Upper lobe of right lung (tissue), 1 donor: ENCODE measurements around the gene GASK1A. TPM values are rescaled to one million over a fixed set of nuclear protein-coding genes. Genes with fewer than 3 reads are reported as not detected.

Experiments
- ATAC-seq: fragments of 200-7000 bp; cut with Tn5 transposase; one replicate; pipeline ENCODE4 v1.9.1; 2020; ENCODE audit warnings: mild to moderate bottlenecking, moderate library complexity
- DNase-seq: peaks from one replicate; pipeline ENCODE4 v3.0.0-alpha.2; 2020
- H3K27ac ChIP-seq: fragments of 200-600 bp; one replicate; pipeline ENCODE4 v1.8.0; 2022
- H3K27me3 ChIP-seq: fragments of 200-600 bp; one replicate; pipeline ENCODE4 v1.8.0; 2022; ENCODE audit warnings: mild to moderate bottlenecking
- H3K36me3 ChIP-seq: fragments of 200-600 bp; one replicate; pipeline ENCODE4 v1.8.0; 2022
- H3K4me1 ChIP-seq: fragments of 200-600 bp; one replicate; pipeline ENCODE4 v1.8.0; 2022
- H3K4me3 ChIP-seq: fragments of 200-600 bp; one replicate; pipeline ENCODE4 v1.8.0; 2022; ENCODE audit warnings: mild to moderate bottlenecking
- H3K9me3 ChIP-seq: fragments of 200-600 bp; one replicate; pipeline ENCODE4 v1.8.0; 2022
- CTCF ChIP-seq: fragments of 200-600 bp; IDR thresholded peaks from one replicate; pipeline ENCODE4 v1.8.0; 2022; ENCODE audit warnings: antibody characterized with exemption
- intact Hi-C: fragments of 100-400 bp; cut with DNase I; formaldehyde crosslinking; loops from one replicate; pipeline ENCODE4 v1.11.0; 2022
- total RNA-seq: library from RNA; stranded (reverse); fragmentation: NEBNext Ultra II Directional; extraction: Animal tissue kit (Norgen Biotek cat#: 25700); gene quantifications from one replicate; pipeline ENCODE4 v1.2.1, GENCODE V29; 2021
- donor health status: DM: no; HTN: yes; CAD: no; lungs with severe emphysema.

Gene GASK1A
- total RNA-seq, 1 donor from 2014 or later = 3.9 TPM

GRCh38 chr3:42937334-42937733 is 41.8 kb upstream of the GASK1A start:
- H3K27me3 ChIP-seq = no peaks in the 10 kb centered on the region
- no peak overlapping the region for H3K4me3 ChIP-seq
- ATAC-seq = no peak
- no peak for TF ChIP-seq CTCF
- intact Hi-C loops = no loop called here
- H3K36me3 ChIP-seq = no peaks in the 10 kb centered on the region
- H3K27ac ChIP-seq = no peak overlapping the region
- H3K9me3 ChIP-seq = no peaks in the 10 kb centered on the region
- DNase-seq = no peak
- no peaks in the 10 kb centered on the region for H3K4me1 ChIP-seq

GRCh38 chr3:42942693-42943092 is 36.4 kb upstream of the GASK1A start:
- H3K27ac ChIP-seq = no peak overlapping the region
- ATAC-seq = no peak
- no peak for DNase-seq
- H3K4me3 ChIP-seq = no peak overlapping the region
- no peaks in the 10 kb centered on the region for H3K9me3 ChIP-seq
- intact Hi-C loops = no loop called here
- H3K27me3 ChIP-seq = no peaks in the 10 kb centered on the region
- TF ChIP-seq CTCF = no peak
- no peaks in the 10 kb centered on the region for H3K36me3 ChIP-seq
- no peaks in the 10 kb centered on the region for H3K4me1 ChIP-seq

- DNase-seq (no peak), ATAC-seq (no peak)
- intact Hi-C loops = no loop called here
- Histone ChIP-seq H3K4me1 (no peaks in the 10 kb centered on the region), H3K36me3 (no peaks in the 10 kb centered on the region), H3K9me3 (no peaks in the 10 kb centered on the region), H3K27ac (no peak overlapping the region), H3K4me3 (no peak overlapping the region), H3K27me3 (no peaks in the 10 kb centered on the region)
- no peak for TF ChIP-seq CTCF
Measured at GRCh38 chr3:42946050-42946449, 33.1 kb upstream of the GASK1A start.

- no peaks in the 10 kb centered on the region for H3K36me3 ChIP-seq
- intact Hi-C loops = no loop called here
- no peak overlapping the region for H3K4me3 ChIP-seq
- no peaks in the 10 kb centered on the region for H3K27me3 ChIP-seq
- no peak overlapping the region for H3K27ac ChIP-seq
- no peak for TF ChIP-seq CTCF
- ATAC-seq = no peak
- no peaks in the 10 kb centered on the region for H3K4me1 ChIP-seq
- no peaks in the 10 kb centered on the region for H3K9me3 ChIP-seq
- DNase-seq = no peak
Measured at GRCh38 chr3:42957573-42957972, 21.5 kb upstream of the GASK1A start.

- no peak overlapping the region for H3K27ac ChIP-seq
- H3K36me3 ChIP-seq = no peaks in the 10 kb centered on the region
- ATAC-seq (no peak), DNase-seq (no peak)
- no peaks in the 10 kb centered on the region for H3K4me1 ChIP-seq
- no peaks in the 10 kb centered on the region for H3K9me3 ChIP-seq
- TF ChIP-seq CTCF = no peak
- no peaks in the 10 kb centered on the region for H3K27me3 ChIP-seq
- H3K4me3 ChIP-seq = no peak overlapping the region
- intact Hi-C loops = no loop called here
Measured at GRCh38 chr3:42960282-42960681, 18.8 kb upstream of the GASK1A start.

- Histone ChIP-seq H3K27me3 (no peaks in the 10 kb centered on the region), H3K4me3 (no peak overlapping the region), H3K9me3 (no peaks in the 10 kb centered on the region), H3K36me3 (no peaks in the 10 kb centered on the region), H3K4me1 (no peaks in the 10 kb centered on the region), H3K27ac (no peak overlapping the region)
- DNase-seq (no peak), ATAC-seq (no peak)
- intact Hi-C loops = no loop called here
- no peak for TF ChIP-seq CTCF
Measured at GRCh38 chr3:42960786-42961185, 18.3 kb upstream of the GASK1A start.
